Naive thymus-derived CD4-positive, alpha-beta T cell (primary cell): Measurements from ENCODE around the gene STIL. TPM values are rescaled to one million over a fixed set of nuclear protein-coding genes. Genes with fewer than 3 reads are reported as not detected.

Source experiments
- ATAC-seq: fragments of 150-1000 bp; cut with Tn5 transposase; 2 replicates; pipeline ENCODE4 v1.10.0; 2021; ENCODE audit warnings: mild to moderate bottlenecking, moderate library complexity
- CTCF ChIA-PET: fragments of 350-600 bp; sonication (Branson Sonifier 250); formaldehyde crosslinking; loops from one replicate; lab custom pipeline; 2021; ENCODE audit warnings: antibody characterized with exemption; lab: Charles Lee
- POLR2A ChIA-PET: fragments of 350-600 bp; sonication (Branson Sonifier 250); formaldehyde crosslinking; loops from one replicate; lab custom pipeline; 2021; ENCODE audit warnings: antibody characterized with exemption, inconsistent platforms; lab: Charles Lee
- DNase-seq, 9 donors: peaks; one replicate each; pipeline versions ENCODE4 v3.0.0 to v3.0.0-alpha.2; 2020 to 2022; ENCODE audit warnings: mixed read lengths in 1 of 9
- H3K27ac ChIP-seq: one replicate; pipeline ENCODE4 v1.7.0; 2013; ENCODE audit warnings: mild to moderate bottlenecking, low read depth, low read length, moderate library complexity
- H3K27me3 ChIP-seq, 2 donors: one replicate each; pipeline ENCODE4 v1.7.0; 2013; ENCODE audit warnings: low read length in 2 of 2, mild to moderate bottlenecking in 2 of 2, moderate library complexity in 2 of 2; ENCODE audit not compliant: control insufficient read depth in 2 of 2, insufficient read depth in 2 of 2
- H3K36me3 ChIP-seq, 3 experiments: 1 replicate in 2 of 3; 2 replicates in 1 of 3; pipeline ENCODE4 v1.7.0; 2013; ENCODE audit warnings: low read length in 3 of 3, mild to moderate bottlenecking in 3 of 3, moderate library complexity in 1 of 3; ENCODE audit not compliant: insufficient read depth in 3 of 3, control insufficient read depth in 2 of 3
- H3K4me1 ChIP-seq, 2 donors: one replicate each; pipeline ENCODE4 v1.7.0; 2013; ENCODE audit warnings: low read length in 2 of 2, mild to moderate bottlenecking in 2 of 2, moderate library complexity in 1 of 2; ENCODE audit not compliant: control insufficient read depth in 2 of 2, insufficient read depth in 2 of 2
- H3K4me3 ChIP-seq: 2 replicates; pipeline ENCODE4 v1.7.0; 2013; ENCODE audit warnings: mild to moderate bottlenecking, low read length
- H3K9me3 ChIP-seq, 3 experiments: 1 replicate in 2 of 3; 2 replicates in 1 of 3; pipeline ENCODE4 v1.7.0; 2013; ENCODE audit warnings: low read length in 3 of 3; ENCODE audit not compliant: control insufficient read depth in 2 of 3
- H3K27ac Mint-ChIP-seq, 9 donors: one replicate each; pipeline ENCODE4 v1.8.0; 2020 to 2022; ENCODE audit warnings: mixed read lengths in 9 of 9, mild to moderate bottlenecking in 8 of 9, moderate library complexity in 5 of 9, inconsistent platforms in 2 of 9
- H3K27me3 Mint-ChIP-seq, 5 donors: one replicate each; pipeline ENCODE4 v1.8.0; 2021 to 2022; ENCODE audit warnings: mixed read lengths in 5 of 5, mild to moderate bottlenecking in 1 of 5
- H3K36me3 Mint-ChIP-seq, 5 donors: one replicate each; pipeline ENCODE4 v1.8.0; 2020 to 2022; ENCODE audit warnings: mixed read lengths in 5 of 5, mild to moderate bottlenecking in 3 of 5, inconsistent platforms in 1 of 5
- H3K4me1 Mint-ChIP-seq, 7 donors: one replicate each; pipeline ENCODE4 v1.8.0; 2020 to 2022; ENCODE audit warnings: mixed read lengths in 7 of 7, mild to moderate bottlenecking in 3 of 7, inconsistent platforms in 1 of 7
- H3K4me3 Mint-ChIP-seq, 10 donors: one replicate each; pipeline ENCODE4 v1.8.0; 2020 to 2022; ENCODE audit warnings: mild to moderate bottlenecking in 10 of 10, mixed read lengths in 10 of 10, moderate library complexity in 6 of 10, inconsistent platforms in 2 of 10
- H3K9me3 Mint-ChIP-seq, 11 donors: one replicate each; pipeline ENCODE4 v1.8.0; 2020 to 2022; ENCODE audit warnings: mixed read lengths in 11 of 11, mild to moderate bottlenecking in 4 of 11, inconsistent platforms in 1 of 11, moderate library complexity in 1 of 11
- intact Hi-C, 2 donors: fragments of 100-400 bp; cut with micrococcal nuclease; formaldehyde crosslinking; loops; one replicate each; pipeline ENCODE4 v1.15.1; 2023
- polyA plus RNA-seq, 2 donors: library from polyadenylated mRNA; unstranded; fragments of 300-500 nt; fragmentation: Illumina TruSeq; gene quantifications; one replicate each; pipeline ENCODE4 v1.2.3, GENCODE V29; 2021
- total RNA-seq, 6 experiments: library from RNA in 5 of 6; stranded (reverse) in 5 of 6; gene quantifications; 1 replicate in 5 of 6; 2 replicates in 1 of 6; pipeline ENCODE4 v1.2.3 and lab custom pipeline; 2021 to 2026

The STIL gene
- total RNA-seq (10 to 100 TPM in 1 of 5 experiments, 1 to 10 TPM in 4; 1.3 to 28.5 (median 1.9) TPM), polyA plus RNA-seq (under 1 TPM; 0.47 to 0.69 TPM), total RNA-seq (lab: John Stamatoyannopoulos, UW) (4.2 reads per million, percentile 21 among the genes with 10 or more reads in this experiment)

GRCh38 chr1:47313915-47314664, at the start of gene STIL:
STIL (minus strand) TSS chr1:47314147; CDS start chr1:47310319, 3,828 bp downstream.
- Mint-ChIP-seq H3K27ac (peak within 1 kb of the TSS; percentile 88 to 98 (median 95)), H3K9me3 (no peaks in the 10 kb centered on the region), H3K36me3 (peaks cover 0 to 11% (median 0%) of the 10 kb centered on the region in 5 donors), H3K4me1 (peaks cover 4 to 26% (median 13%) of the 10 kb centered on the region in 7 donors), H3K27me3 (peaks cover 0 to 3% (median 0%) of the 10 kb centered on the region in 5 donors), H3K4me3 (peak within 1 kb of the TSS; percentile 84 to 98 (median 93))
- CTCF ChIA-PET = interaction anchor here (1.2 to 1.4 kb wide), 3 partner anchors 19 to 966 kb away, joined by 3 to 5 read pairs (median 4); partner anchors contain the start of genes CMPK1 and FOXD2
- Histone ChIP-seq H3K27ac (peak within 1 kb of the TSS; percentile 78), H3K4me1 (no peaks in the 10 kb centered on the region), H3K36me3 (no peaks in the 10 kb centered on the region), H3K9me3 (no peaks in the 10 kb centered on the region), H3K27me3 (no peaks in the 10 kb centered on the region), H3K4me3 (peak within 1 kb of the TSS; percentile 73)
- intact Hi-C loops = loop anchor here (1.0 to 10.0 kb wide), 7 partner anchors 20 to 709 kb away; partner anchors contain the start of genes EFCAB14 (in 1 of the 2), MKNK1 (in 1 of the 2) and MOB3C (in 1 of the 2)
- POLR2A ChIA-PET = interaction anchor here (1.4 to 2.4 kb wide), 2 partner anchors 14 to 19 kb away, joined by 4 to 35 read pairs; partner anchors contain the start of gene CMPK1
- peak; percentile 87 to 96 (median 95) for DNase-seq
- ATAC-seq = peak; percentile 98

GRCh38 chr1:47362828-47363227, 48.9 kb upstream of the STIL start:
- Mint-ChIP-seq H3K27me3 (no peaks in the 10 kb centered on the region), H3K9me3 (no peaks in the 10 kb centered on the region), H3K4me3 (no peak overlapping the region), H3K27ac (no peak overlapping the region), H3K4me1 (peaks cover 8 to 19% (median 16%) of the 10 kb centered on the region in 7 donors), H3K36me3 (peaks cover 0 to 8% (median 0%) of the 10 kb centered on the region in 5 donors)
- no peak for ATAC-seq
- Histone ChIP-seq H3K9me3 (no peaks in the 10 kb centered on the region), H3K27me3 (no peaks in the 10 kb centered on the region), H3K4me1 (no peaks in the 10 kb centered on the region), H3K4me3 (no peak overlapping the region), H3K27ac (no peak overlapping the region), H3K36me3 (no peaks in the 10 kb centered on the region)
- DNase-seq = no peak
- intact Hi-C loops = no loop called here
- CTCF ChIA-PET = interaction anchor here (0.6 kb wide), 1 partner anchor 51 kb away, joined by 3 read pairs; no protein-coding TSS in a partner anchor
- POLR2A ChIA-PET = no interaction called here

GRCh38 chr1:47361380-47361779, 47.4 kb upstream of the STIL start:
- Histone ChIP-seq H3K9me3 (no peaks in the 10 kb centered on the region), H3K4me1 (no peaks in the 10 kb centered on the region), H3K36me3 (no peaks in the 10 kb centered on the region), H3K27ac (no peak overlapping the region), H3K27me3 (no peaks in the 10 kb centered on the region), H3K4me3 (no peak overlapping the region)
- intact Hi-C loops = no loop called here
- DNase-seq = no peak
- ATAC-seq = no peak
- CTCF ChIA-PET = no interaction called here
- no peaks in the 10 kb centered on the region for H3K9me3 Mint-ChIP-seq
- peaks cover 0 to 8% (median 0%) of the 10 kb centered on the region in 5 donors for H3K36me3 Mint-ChIP-seq
- H3K4me1 Mint-ChIP-seq = peaks cover 8 to 20% (median 16%) of the 10 kb centered on the region in 7 donors
- POLR2A ChIA-PET = no interaction called here
- no peak overlapping the region for H3K27ac Mint-ChIP-seq
- no peak overlapping the region for H3K4me3 Mint-ChIP-seq
- H3K27me3 Mint-ChIP-seq = no peaks in the 10 kb centered on the region

- Mint-ChIP-seq H3K27ac (peak overlapping the region in 1 of 9 donors; percentile 70), H3K36me3 (peaks cover 3 to 22% (median 10%) of the 10 kb centered on the region in 5 donors), H3K9me3 (no peaks in the 10 kb centered on the region), H3K27me3 (no peaks in the 10 kb centered on the region), H3K4me1 (peaks cover 9 to 34% (median 26%) of the 10 kb centered on the region in 7 donors), H3K4me3 (no peak overlapping the region)
- Histone ChIP-seq H3K36me3 (peaks cover 0 to 3% (median 0%) of the 10 kb centered on the region in 3 experiments), H3K27me3 (no peaks in the 10 kb centered on the region), H3K4me3 (no peak overlapping the region), H3K4me1 (no peaks in the 10 kb centered on the region), H3K9me3 (no peaks in the 10 kb centered on the region), H3K27ac (no peak overlapping the region)
- DNase-seq (no peak), ATAC-seq (no peak)
- CTCF ChIA-PET = no interaction called here
- intact Hi-C loops = no loop called here
- POLR2A ChIA-PET = no interaction called here
These were observed 37.4 kb upstream of the STIL start for GRCh38 chr1:47351305-47351704.

GRCh38 chr1:47348246-47348645, 34.3 kb upstream of the STIL start:
- Histone ChIP-seq H3K27me3 (no peaks in the 10 kb centered on the region), H3K36me3 (peaks cover 0 to 4% (median 0%) of the 10 kb centered on the region in 3 experiments), H3K4me3 (no peak overlapping the region), H3K27ac (no peak overlapping the region), H3K4me1 (no peaks in the 10 kb centered on the region), H3K9me3 (no peaks in the 10 kb centered on the region)
- H3K36me3 Mint-ChIP-seq = peaks cover 3 to 31% (median 18%) of the 10 kb centered on the region in 5 donors
- DNase-seq (no peak), ATAC-seq (no peak)
- no peaks in the 10 kb centered on the region for H3K27me3 Mint-ChIP-seq
- H3K9me3 Mint-ChIP-seq = no peaks in the 10 kb centered on the region
- intact Hi-C loops = no loop called here
- H3K4me3 Mint-ChIP-seq = no peak overlapping the region
- ChIA-PET POLR2A (no interaction called here), CTCF (no interaction called here)
- H3K4me1 Mint-ChIP-seq = peaks cover 10 to 32% (median 24%) of the 10 kb centered on the region in 7 donors
- H3K27ac Mint-ChIP-seq = no peak overlapping the region

- H3K4me3 Mint-ChIP-seq = no peak overlapping the region
- no peak overlapping the region for H3K4me3 ChIP-seq
- intact Hi-C loops = no loop called here
- H3K27me3 ChIP-seq = no peaks in the 10 kb centered on the region
- no peaks in the 10 kb centered on the region for H3K9me3 ChIP-seq
- ChIA-PET CTCF (no interaction called here), POLR2A (no interaction called here)
- peaks cover 0 to 4% (median 0%) of the 10 kb centered on the region in 3 experiments for H3K36me3 ChIP-seq
- no peaks in the 10 kb centered on the region for H3K4me1 ChIP-seq
- DNase-seq = no peak
- no peaks in the 10 kb centered on the region for H3K9me3 Mint-ChIP-seq
- H3K27ac ChIP-seq = no peak overlapping the region
- no peak for ATAC-seq
- peaks cover 3 to 31% (median 18%) of the 10 kb centered on the region in 5 donors for H3K36me3 Mint-ChIP-seq
- H3K27me3 Mint-ChIP-seq = no peaks in the 10 kb centered on the region
- H3K4me1 Mint-ChIP-seq = peaks cover 10 to 30% (median 24%) of the 10 kb centered on the region in 7 donors
- no peak overlapping the region for H3K27ac Mint-ChIP-seq
These were observed 33.8 kb upstream of the STIL start for GRCh38 chr1:47347735-47348134.
